ENCODE results near the gene CCNF. TPM values are rescaled to one million over a fixed set of nuclear protein-coding genes. Genes with fewer than 3 reads are reported as not detected.

CCNF gene
- total RNA-seq, 1 experiment from 2014 or later, result 52.4 TPM

DNA sequence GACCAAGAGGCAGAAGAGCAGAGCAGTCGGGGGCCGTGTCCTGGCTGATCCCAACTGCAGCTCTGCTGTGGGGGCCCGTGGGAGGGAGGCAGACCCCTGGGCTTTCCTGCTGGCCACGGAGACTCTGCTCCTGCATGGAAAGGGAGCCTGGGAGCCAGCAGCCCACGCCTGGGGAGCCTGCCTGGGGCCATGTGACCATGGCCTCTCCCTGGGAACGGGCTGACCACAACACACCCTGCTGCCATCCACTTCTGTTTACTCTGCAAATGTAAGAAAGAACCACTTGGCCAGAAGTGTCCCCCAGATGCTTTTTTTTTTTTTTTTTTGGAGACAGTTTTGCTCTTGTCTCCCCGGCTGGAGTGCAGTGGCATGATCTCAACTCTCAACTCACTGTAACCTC lies 28.7 kb downstream of the CCNF start:
- intact Hi-C loops (cut with micrococcal nuclease; ENCODE audit: unreplicated experiment), result no loop called here
- H3K4me3 Mint-ChIP-seq (ENCODE audit: unreplicated experiment), result peak overlapping the region; percentile 95
- peaks cover 9% of the 10 kb centered on the region for H3K4me1 Mint-ChIP-seq (ENCODE audit: low read depth, unreplicated experiment)
- Histone ChIP-seq H3K36me3 (ENCODE audit: control insufficient read depth, insufficient read depth, low read length) (no peaks in the 10 kb centered on the region; the same call in 1 of the 2 replicates), H3K9me3 (no peaks in the 10 kb centered on the region), H3K27me3 (replicated peaks; ENCODE audit: control insufficient read depth, insufficient read depth, low read length) (no peaks in the 10 kb centered on the region), H3K4me1 (peaks cover 12% of the 10 kb centered on the region), H3K4me3 (ENCODE audit: low read depth, low read length) (no peak overlapping the region)
- no TSS peak for BruUV-seq (replicated peaks)
- H3K9me3 Mint-ChIP-seq (ENCODE audit: unreplicated experiment), result no peaks in the 10 kb centered on the region
- DNase-seq, result no peak
- ChIA-PET POLR2A (no interaction called here), CTCF (no interaction called here)
- no peaks in the 10 kb centered on the region for H3K27me3 Mint-ChIP-seq (ENCODE audit: insufficient read depth, unreplicated experiment)
- TF ChIP-seq, protein P1, sequence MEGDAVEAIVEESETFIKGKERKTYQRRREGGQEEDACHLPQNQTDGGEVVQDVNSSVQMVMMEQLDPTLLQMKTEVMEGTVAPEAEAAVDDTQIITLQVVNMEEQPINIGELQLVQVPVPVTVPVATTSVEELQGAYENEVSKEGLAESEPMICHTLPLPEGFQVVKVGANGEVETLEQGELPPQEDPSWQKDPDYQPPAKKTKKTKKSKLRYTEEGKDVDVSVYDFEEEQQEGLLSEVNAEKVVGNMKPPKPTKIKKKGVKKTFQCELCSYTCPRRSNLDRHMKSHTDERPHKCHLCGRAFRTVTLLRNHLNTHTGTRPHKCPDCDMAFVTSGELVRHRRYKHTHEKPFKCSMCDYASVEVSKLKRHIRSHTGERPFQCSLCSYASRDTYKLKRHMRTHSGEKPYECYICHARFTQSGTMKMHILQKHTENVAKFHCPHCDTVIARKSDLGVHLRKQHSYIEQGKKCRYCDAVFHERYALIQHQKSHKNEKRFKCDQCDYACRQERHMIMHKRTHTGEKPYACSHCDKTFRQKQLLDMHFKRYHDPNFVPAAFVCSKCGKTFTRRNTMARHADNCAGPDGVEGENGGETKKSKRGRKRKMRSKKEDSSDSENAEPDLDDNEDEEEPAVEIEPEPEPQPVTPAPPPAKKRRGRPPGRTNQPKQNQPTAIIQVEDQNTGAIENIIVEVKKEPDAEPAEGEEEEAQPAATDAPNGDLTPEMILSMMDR (IDR thresholded peaks at IDR 0.05; ENCODE audit: insufficient read depth in 1 of 2, low read depth in 1 of 2, low read length in 1 of 2, severe bottlenecking in 1 of 2, unreplicated experiment in 1 of 2), result no peak
- peaks cover 86% of the 10 kb centered on the region for H3K36me3 Mint-ChIP-seq (ENCODE audit: insufficient read depth, unreplicated experiment)
- H3K27ac Mint-ChIP-seq (ENCODE audit: unreplicated experiment), result no peak overlapping the region

DNA sequence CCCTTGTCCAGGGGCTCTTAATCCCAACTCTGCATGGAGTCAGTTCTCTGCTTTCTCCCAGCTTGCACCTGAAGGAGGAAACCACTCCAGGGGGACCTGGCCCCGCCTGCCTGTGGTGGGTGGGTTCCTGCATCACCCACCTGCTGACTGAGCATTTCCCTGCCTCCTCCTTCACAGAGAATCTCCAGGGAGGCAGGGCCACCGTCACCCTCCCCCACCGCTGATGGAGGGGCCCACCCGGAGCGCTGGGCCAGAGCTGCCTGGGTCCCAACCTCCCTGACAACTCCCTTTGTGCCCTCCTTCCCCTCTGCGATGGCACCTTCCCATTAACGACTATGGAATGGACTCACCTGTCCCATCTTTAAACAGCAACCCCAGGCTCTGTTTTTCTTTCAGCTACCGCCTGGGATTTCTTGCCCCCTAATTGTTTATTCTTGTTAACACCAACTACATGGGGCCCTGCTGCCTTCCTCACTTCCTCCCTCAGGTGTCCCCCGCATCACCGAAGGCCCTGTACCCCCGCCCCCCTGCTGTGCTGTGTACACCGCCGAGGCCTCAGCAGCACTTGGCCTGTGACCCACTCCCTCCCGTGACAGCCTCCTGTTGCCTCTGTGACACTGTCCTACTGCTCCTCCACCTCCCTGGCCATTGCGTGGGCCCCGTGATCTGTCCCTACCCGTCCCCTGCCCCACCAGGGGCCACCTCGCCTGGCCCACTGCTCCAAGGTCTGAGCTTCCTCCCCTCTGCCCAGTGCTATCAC lies 29.8 kb downstream of the CCNF start:
- Mint-ChIP-seq H3K4me3 (ENCODE audit: unreplicated experiment) (peak overlapping the region; percentile 95), H3K9me3 (ENCODE audit: unreplicated experiment) (no peaks in the 10 kb centered on the region), H3K27ac (ENCODE audit: unreplicated experiment) (peak overlapping the region; percentile 95), H3K27me3 (ENCODE audit: insufficient read depth, unreplicated experiment) (no peaks in the 10 kb centered on the region), H3K36me3 (ENCODE audit: insufficient read depth, unreplicated experiment) (peaks cover 83% of the 10 kb centered on the region), H3K4me1 (ENCODE audit: low read depth, unreplicated experiment) (peaks cover 9% of the 10 kb centered on the region)
- H3K9me3 ChIP-seq, result no peaks in the 10 kb centered on the region
- H3K27me3 ChIP-seq (replicated peaks; ENCODE audit: control insufficient read depth, insufficient read depth, low read length), result no peaks in the 10 kb centered on the region
- H3K4me1 ChIP-seq, result peaks cover 12% of the 10 kb centered on the region
- TF ChIP-seq, protein P1 (IDR thresholded peaks at IDR 0.05; ENCODE audit: insufficient read depth in 1 of 2, low read depth in 1 of 2, low read length in 1 of 2, severe bottlenecking in 1 of 2, unreplicated experiment in 1 of 2), result no peak
- POLR2A ChIA-PET, result interaction anchor here (0.6 to 1.4 kb wide), 5 partner anchors 10 to 368 kb away, joined by 3 to 9 read pairs (median 4); partner anchors contain the start of genes NTN3 and TBC1D24
- H3K4me3 ChIP-seq (ENCODE audit: low read depth, low read length), result peak overlapping the region; percentile 44
- no peaks in the 10 kb centered on the region; the same call in 1 of the 2 replicates for H3K36me3 ChIP-seq (ENCODE audit: control insufficient read depth, insufficient read depth, low read length)
- no peak for DNase-seq
- CTCF ChIA-PET, result interaction anchor here (0.6 to 1.4 kb wide), 5 partner anchors 9 to 207 kb away, joined by 3 to 6 read pairs (median 4); partner anchors contain the start of gene CCNF
- intact Hi-C loops (cut with micrococcal nuclease; ENCODE audit: unreplicated experiment), result no loop called here
- BruUV-seq (replicated peaks), result no TSS peak

DNA sequence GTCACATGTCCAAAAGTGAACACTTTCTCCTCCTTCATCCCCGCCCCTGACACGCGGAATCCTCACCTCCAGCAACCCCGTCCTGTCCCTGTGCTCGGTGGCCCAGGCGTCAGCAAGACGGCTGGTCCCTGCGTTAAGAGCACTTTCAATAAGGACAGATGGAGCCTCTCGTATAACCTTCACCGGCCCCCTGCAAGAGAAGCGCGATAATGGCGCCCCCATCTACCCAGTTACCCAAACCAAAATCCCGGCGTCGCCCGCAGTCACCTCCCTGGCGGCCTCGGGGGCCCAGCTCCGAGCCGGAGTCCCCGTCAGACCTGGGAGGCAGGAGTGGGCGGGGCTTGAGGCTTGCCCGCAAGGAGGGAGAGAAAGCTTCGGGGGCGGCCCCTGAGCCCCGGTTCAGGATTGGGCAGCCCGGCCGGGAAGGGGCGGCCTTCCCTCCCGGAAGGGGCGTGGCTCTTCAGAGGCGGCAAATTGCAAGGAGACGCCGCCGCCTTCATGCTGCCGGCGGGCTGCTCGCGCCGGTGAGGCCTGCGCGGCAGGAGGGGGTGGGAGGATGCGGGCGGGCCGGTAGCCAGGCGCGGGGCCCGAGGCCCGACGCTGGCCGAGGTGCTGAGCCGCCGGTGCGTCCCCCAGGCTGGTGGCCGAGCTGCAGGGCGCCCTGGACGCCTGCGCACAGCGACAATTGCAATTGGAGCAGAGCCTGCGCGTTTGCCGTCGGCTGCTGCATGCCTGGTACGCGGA lies 30.6 kb downstream of the CCNF start, which contains the start of gene TEDC2:
Gene TEDC2, plus strand, starts transcription at position 463 of the 744 bp plus-strand sequence. Its CDS starts 36 bp downstream, at position 499.
- H3K27ac Mint-ChIP-seq (ENCODE audit: unreplicated experiment), result peak within 1 kb of the TSS; percentile 95
- peak; percentile 96 to 97 for DNase-seq
- Histone ChIP-seq H3K27me3 (replicated peaks; ENCODE audit: control insufficient read depth, insufficient read depth, low read length) (no peaks in the 10 kb centered on the region), H3K9me3 (no peaks in the 10 kb centered on the region), H3K4me3 (ENCODE audit: low read depth, low read length) (peak within 1 kb of the TSS; percentile 44), H3K36me3 (ENCODE audit: control insufficient read depth, insufficient read depth, low read length) (no peaks in the 10 kb centered on the region; the same call in 1 of the 2 replicates), H3K4me1 (peaks cover 12% of the 10 kb centered on the region)
- H3K4me1 Mint-ChIP-seq (ENCODE audit: low read depth, unreplicated experiment), result peaks cover 9% of the 10 kb centered on the region
- CTCF ChIA-PET, result interaction anchor here (0.5 to 1.4 kb wide), 7 partner anchors 8 to 207 kb away, joined by 3 to 6 read pairs (median 4); partner anchors contain the start of genes ABCA3 and CCNF
- intact Hi-C loops (cut with micrococcal nuclease; ENCODE audit: unreplicated experiment), result no loop called here
- TF ChIP-seq, protein P1 (IDR thresholded peaks at IDR 0.05; ENCODE audit: insufficient read depth in 1 of 2, low read depth in 1 of 2, low read length in 1 of 2, severe bottlenecking in 1 of 2, unreplicated experiment in 1 of 2), result no peak
- POLR2A ChIA-PET, result interaction anchor here (0.6 to 1.4 kb wide), 5 partner anchors 9 to 369 kb away, joined by 3 to 9 read pairs (median 4); partner anchors contain the start of genes NTN3 and TBC1D24
- H3K27me3 Mint-ChIP-seq (ENCODE audit: insufficient read depth, unreplicated experiment), result no peaks in the 10 kb centered on the region
- peaks cover 75% of the 10 kb centered on the region for H3K36me3 Mint-ChIP-seq (ENCODE audit: insufficient read depth, unreplicated experiment)
- H3K4me3 Mint-ChIP-seq (ENCODE audit: unreplicated experiment), result peak within 1 kb of the TSS; percentile 95
- no peaks in the 10 kb centered on the region for H3K9me3 Mint-ChIP-seq (ENCODE audit: unreplicated experiment)
- no TSS peak for BruUV-seq (replicated peaks)
